ENCODE results near the gene ZSCAN16.

- TF ChIP-seq CTCF (IDR thresholded peaks at IDR 0.05) (no peak), POLR2A (IDR thresholded peaks at IDR 0.05) (no peak), EP300 (IDR thresholded peaks at IDR 0.05) (no peak)
These were observed 13.1 kb downstream of the ZSCAN16 start for GRCh38 chr6:28137505-28137981.

Data from ovary (tissue), 3 donors.